Stimulated activated CD8-positive, alpha-beta memory T cell treated with anti-CD3 and anti-CD28 coated beads, Interleukin-4, amount 100 ng/mL, for 24 hours (primary cell): Measurements from ENCODE around the gene SLC22A5.
"Not testable (repeated sequence)": the region's sequence is repeated elsewhere in the genome, so short reads cannot be mapped to it uniquely, and the experiment has no call there.

Experiments used
- DNase-seq: peaks from one replicate; pipeline ENCODE4 v3.0.0-alpha.2; 2020; ENCODE audit warnings: low read depth

Gene SLC22A5

DNA sequence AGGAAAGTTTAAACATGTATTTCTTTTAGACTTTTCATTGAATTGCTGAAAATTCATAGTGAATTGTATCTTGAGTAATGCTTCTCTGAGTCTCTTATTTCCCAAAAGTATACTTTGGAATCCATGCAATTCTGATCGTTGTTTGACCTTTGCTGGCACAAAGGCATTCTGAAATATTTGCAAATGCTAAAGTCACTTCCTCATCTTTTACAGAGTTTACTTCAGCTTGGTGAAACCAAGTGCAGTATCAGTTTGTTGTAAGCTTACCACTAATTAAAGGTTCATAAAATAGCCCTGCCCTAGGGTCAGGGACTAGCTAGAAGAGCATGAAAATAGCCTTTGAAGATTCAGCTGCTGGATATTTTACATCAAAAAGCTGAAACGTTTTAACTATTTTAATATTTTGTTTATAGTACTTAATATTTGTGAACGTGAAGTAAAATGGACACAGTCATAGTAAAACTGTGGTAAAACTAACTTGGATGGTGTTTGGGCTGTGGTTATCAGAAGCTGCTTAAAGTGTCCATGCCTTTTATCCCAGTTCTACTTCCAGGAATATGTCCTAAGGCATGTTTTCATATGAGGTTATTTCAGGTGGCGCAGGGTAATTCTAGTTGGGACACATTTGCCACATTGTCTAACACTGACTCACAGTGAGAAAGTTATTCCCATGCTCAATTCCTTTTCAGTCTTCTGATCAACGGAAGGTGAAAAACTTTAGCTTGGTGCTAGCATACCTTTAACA is 45.3 kb downstream of the SLC22A5 start:
- DNase-seq = no peak

DNA sequence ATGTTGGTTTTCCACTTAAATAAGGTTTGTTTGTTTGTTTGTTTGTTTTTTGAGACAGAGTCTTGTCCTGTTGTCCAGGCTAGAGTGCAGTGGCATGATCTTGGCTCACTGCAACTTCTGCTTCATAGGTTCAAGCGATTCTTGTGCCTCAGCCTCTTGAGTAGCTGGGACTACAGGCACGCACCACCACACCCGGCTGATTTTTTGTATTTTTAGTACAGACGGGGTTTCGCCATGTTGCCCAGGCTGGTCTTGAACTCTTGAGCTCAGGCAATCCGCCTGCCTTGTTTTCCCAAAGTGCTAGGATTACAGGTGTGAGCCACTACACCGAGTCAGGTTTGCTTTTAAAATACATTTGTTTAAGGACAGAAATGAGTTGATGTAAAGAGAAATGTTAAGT is 46.0 kb downstream of the SLC22A5 start:
- not testable (repeated sequence) for DNase-seq

DNA sequence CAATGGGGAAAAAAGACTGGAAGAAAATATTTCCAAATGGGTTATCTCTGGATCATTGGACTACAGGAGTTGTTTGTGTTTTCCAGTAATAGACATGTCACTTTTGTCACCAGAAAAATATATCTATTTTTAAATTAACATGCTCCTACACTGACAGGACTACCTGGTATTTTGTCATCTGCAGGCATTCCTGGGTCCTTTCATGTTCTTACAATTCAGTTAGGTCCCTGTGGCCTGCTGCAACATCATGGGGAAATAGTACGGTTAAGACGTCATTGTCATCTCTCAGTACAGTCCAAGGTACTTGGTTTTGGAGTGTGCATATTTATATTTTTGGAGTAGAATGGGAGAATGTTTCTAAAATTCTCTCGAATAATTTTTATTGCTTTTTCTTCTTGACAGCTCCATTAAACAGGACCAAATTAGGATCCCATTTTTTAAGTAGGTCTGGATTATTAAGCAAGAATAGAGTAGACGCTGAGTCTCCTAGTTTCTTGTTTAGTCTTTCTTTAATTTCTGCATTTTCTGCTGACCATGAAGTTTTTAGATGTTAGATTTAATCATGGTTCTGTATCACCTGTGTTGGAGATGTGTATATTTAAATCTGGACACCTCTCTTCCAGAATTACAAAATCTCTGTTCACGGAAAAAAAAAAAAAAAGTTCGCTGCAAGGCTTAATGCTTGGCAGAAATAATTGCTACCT is 46.9 kb downstream of the SLC22A5 start:
- no peak for DNase-seq

GRCh38 chr5:132417010-132417439 is 47.5 kb downstream of the SLC22A5 start:
- no peak for DNase-seq

DNA sequence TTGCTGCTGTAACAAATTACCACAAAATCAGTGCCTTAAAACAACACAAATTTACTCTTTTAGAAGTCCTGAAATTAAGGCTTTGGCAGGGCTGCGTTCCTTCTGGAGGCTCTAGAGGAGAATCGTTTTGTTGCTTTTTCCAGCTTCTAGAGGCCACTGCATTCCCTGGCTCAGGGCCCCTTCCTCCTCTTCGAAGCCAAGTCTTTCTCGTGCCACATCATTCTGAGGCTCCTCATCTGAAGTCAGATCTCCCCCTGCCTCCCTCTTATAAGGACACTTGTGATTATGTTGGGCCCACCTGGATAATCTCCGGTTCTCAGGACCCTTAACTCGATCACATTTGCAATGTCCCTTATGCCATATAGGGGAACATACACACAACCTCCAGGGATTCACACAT is 48.0 kb downstream of the SLC22A5 start:
- DNase-seq = no peak

- DNase-seq = no peak
Observed at GRCh38 chr5:132417889-132418485, 48.5 kb downstream of the SLC22A5 start.

DNA sequence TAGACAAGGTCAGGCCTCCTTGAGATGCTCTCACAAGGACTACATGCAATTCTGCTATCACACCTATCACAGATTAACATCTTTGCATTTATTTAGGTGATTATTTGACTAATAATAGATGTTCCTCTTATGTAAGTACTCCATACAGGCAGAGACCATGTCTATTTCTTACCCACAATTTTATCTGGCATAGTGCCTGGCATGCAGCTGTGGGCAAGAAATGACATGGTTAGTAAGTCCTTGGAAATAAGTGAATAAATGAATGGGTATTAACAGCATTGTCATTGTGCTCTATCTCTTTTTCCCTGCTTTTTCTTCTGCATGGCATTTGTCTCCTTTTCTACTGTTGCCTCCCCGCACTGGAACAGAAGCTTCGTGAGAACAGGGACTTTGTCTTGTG is 49.4 kb downstream of the SLC22A5 start:
- DNase-seq = no peak

DNA sequence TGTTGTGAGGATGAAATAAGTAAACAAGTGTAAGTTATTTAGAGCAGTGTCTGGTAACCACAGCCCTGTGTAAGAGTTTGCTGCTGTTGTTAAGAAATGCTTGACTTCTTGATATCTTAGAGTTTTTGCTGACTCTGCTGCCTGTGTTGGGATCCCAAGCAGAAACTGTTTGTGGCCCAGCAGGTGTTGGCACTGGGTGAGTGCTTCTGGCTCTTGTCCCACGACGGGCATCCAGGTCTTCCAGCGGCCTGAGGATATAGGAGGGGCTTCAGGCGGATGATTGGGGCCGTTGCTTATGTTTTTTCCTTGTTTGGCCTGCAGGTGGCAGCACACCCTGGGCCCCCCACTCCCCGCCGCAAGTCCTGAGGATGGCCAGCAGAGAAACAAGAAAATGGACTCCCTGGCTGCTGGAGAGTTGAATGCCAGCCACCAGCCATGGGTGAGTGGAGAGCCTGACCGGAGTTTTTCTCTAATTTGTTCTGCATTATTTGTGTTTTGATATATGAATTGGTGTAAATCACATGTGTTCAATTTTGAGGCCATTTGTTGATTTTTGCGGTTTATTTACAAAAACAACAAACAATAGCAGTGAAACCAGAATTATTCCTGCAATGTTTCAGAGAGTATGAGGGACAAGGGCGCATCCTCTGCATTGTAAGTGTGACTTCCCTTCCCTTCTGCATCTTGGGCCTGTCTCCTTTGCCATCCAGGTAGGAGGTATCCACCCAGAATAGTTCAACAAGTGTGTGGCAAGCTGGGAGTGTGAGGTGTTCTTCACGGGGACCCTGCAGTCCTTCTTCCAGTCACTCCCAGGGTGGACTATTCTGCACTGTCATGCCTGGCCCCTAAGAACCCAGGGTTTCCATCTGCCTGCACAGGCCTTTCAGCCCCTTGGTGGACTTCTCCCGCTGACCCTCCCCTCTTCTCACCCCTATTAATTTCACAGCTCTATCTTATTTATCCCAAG is 50.3 kb downstream of the SLC22A5 start:
- no peak for DNase-seq

DNA sequence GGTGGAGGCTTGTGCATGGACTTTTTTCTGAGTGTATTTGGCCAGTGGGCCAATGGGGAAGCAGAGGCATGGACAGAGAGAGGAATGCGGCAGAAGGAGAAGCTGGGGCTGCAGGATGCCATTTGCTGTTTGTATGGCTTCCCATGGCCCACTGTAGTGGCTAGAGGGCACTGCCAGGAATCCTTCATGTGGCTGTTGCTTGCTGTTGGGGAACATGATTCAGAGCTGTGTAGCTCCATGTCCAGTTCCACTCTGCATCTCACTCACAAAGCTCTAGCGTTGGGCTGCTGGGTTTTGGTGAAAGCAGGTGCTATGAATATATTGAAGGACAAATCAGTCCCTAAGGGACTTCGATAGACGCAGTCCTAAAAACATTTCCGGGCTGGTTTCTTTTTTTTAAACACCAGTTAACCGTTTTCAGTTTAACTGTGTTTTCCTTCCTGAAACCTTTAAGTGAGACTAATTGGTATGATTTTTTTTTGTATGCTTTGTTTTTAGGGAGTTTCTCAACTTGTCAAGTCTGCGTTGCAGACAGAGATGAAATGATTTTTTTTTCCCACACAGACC is 51.3 kb downstream of the SLC22A5 start:
- DNase-seq = no peak

GRCh38 chr5:132421462-132421861 is 52.0 kb downstream of the SLC22A5 start:
- no peak for DNase-seq

DNA sequence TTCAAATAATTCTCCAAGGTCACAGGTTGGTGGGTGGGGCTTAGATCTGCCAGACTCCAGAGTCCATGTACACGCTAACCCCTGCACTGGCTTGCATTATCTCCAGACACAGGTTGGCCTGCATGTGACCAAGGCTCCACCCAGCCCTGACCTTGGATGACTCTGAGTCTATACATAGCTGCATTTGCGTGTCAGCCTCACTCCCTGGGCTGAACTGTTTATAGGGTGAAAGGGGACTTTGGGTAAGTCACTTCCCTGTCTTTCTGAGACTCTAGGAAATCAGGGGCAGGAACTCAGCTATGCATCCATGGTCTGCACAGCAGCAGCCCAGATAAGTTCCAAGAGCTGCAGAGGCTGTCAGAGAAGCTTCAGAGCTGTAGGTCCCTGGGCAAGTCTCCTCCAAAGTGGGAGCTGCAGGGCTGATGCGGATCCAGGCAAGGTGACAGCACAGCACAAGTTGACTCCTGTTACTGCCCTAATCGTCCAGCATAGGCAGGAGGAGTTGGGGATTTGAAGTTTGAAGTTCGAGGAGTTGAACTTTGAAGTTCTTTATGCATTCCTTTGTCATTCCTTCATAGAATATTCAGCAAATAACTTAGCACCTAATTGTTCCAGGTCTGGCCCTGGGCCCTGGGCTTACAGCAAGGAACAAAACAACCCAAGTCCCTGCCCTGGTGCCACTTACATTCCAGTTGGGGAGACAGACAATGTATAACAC is 53.4 kb downstream of the SLC22A5 start:
- DNase-seq = no peak

- no peak for DNase-seq
Observed at GRCh38 chr5:132423438-132423898, 54.0 kb downstream of the SLC22A5 start.

GRCh38 chr5:132424167-132424880 is 54.8 kb downstream of the SLC22A5 start:
- DNase-seq = no peak

GRCh38 chr5:132425009-132425937 is 55.8 kb downstream of the SLC22A5 start:
- DNase-seq = peak; percentile 57

DNA sequence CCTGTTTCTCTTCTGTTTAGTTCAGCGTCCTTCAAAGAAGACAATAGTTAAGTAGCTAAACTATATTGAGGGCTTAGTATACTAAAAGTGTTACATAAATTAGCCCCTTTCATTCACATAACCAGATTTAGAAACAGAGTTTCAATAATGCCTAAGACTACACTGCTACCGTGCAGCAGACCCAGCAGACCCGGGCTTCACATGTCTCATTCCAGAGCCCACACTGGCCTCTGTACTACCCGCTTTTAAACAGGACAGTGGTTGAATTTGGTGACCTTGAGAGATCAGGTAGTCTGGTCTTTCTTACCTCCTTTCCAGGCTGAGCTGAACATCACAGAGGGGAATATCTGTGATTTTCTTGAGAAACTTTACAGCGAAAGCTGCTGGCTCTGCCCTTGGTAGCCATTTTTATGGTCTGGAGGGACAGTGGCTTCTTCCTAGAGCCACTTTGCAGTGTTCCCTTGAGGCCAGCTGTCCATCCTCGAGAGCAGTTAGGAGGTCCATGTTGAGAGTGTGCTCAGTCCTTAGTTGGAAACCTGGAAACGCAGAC is 56.5 kb downstream of the SLC22A5 start:
- no peak for DNase-seq

DNA sequence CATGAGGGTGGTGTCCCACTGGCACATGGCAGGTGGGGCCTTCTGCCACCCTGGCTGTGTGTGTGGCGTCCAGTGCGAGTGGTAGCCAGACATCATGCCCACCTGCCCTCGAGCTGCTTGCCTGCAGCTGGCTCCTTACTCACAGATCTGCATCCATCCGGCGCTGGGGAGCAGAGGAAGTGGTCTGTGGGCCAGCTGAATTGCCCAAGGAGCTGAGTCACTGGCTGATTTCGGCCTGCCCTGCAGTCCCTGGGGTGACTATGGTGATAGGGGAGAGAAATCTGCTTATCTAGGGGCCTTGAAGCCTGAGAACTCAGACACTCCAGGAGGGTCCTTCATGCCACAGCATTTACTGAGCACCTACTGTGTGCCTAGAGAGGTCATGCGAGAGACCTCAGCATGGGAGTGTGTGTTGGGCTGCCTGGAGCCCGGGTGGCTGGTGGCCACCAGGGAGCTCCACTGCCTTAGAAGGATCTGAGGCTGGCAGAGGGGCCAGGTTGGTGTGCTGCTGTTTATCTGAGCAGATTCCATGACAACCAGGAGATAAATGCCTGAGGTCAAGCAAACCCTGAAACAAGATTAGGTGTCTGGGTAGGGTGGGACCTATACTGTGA is 57.1 kb downstream of the SLC22A5 start:
- peak; percentile 58 for DNase-seq

DNA sequence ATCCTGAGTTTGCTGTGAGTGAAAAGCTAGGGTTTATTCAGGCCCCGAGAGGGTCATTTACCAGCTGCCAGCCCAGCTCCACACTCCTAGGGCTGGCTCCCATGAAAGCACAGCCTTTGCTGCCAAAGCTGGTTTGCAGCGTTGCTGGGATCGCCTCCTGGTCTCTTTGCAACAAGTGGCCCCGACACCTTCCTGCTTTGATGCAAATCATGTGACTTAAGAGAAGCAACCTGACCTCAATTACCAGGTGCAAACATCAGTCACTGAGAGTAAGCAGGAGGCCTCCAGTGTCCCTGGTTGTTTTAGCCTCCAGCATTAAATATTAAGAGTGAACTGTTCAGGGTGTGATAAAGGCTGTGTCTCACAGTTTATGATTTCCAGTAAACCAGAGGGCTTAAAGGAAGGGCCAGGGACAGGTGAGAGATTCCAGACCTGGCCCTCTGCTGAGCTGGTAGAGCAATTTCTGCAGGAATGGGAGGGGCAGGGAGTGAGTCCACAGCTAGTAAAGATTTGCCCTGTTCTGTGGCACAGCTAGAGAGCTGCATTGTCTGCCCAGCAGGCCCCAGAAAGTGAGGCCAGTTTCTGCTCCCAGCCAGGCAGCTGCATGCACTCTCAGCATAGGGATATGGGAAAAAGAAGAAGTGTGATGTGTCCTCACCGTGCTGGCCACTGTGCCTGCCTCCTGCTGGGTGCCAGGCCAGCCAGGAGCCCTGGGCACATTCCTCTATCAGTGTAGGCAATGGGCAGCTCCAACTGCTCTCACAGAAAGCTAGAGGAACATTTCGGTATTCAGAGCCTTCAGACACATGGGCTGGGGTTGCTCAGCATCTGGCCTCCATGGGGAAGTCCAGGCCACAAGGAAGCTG is 58.0 kb downstream of the SLC22A5 start:
- no peak for DNase-seq

DNA sequence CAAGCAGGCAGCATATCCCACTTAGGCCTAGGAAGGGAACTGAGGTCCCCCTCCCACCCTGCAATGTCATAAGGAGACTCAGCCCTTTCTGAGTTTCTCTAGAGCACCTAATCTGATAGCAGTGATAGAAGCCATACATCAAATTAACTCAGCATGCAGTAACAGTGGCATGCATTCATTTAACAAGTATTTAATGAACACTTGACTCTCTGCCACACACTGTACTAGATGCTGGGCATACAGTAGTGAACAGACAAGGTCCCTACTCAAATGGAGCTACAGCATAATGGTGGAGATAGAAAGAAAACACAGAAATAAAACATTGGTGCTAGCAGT is 58.6 kb downstream of the SLC22A5 start:
- no peak for DNase-seq
